HepG2 (cell line): ENCODE measurements around the gene ZNF117. TPM values are rescaled to one million over a fixed set of nuclear protein-coding genes. Genes with fewer than 3 reads are reported as not detected.

Source experiments
- CENPX ChIP-seq: sonication (generic); formaldehyde crosslinking; IDR thresholded peaks from 2 replicates; pipeline ENCODE4 v1.9.0; 2021; ENCODE audit warnings: mild to moderate bottlenecking, missing genetic modification reagents, moderate library complexity
- EED ChIP-seq: sonication (generic); formaldehyde crosslinking; IDR thresholded peaks from 2 replicates; pipeline ENCODE4 v1.5.0; 2020; ENCODE audit warnings: mild to moderate bottlenecking, missing genetic modification reagents
- GTF3A ChIP-seq: sonication (generic); formaldehyde crosslinking; conservative IDR thresholded peaks from 2 replicates; pipeline ENCODE4 v1.4.0; 2020; ENCODE audit warnings: mild to moderate bottlenecking, missing genetic modification reagents
- HOXA3 ChIP-seq: sonication (generic); formaldehyde crosslinking; IDR thresholded peaks from 2 replicates; pipeline ENCODE4 v1.5.0; 2020; ENCODE audit warnings: missing genetic modification reagents
- HOXA9 ChIP-seq: sonication (generic); formaldehyde crosslinking; IDR thresholded peaks from 2 replicates; pipeline ENCODE4 v1.8.1; 2022; ENCODE audit warnings: missing genetic modification reagents, mild to moderate bottlenecking, moderate library complexity, borderline replicate concordance
- JDP2 ChIP-seq: sonication (generic); formaldehyde crosslinking; IDR thresholded peaks from 2 replicates; pipeline ENCODE4 v1.8.1; 2022; ENCODE audit warnings: missing genetic modification reagents, borderline replicate concordance
- MAFF ChIP-seq: IDR thresholded peaks from 2 replicates; pipeline ENCODE4 v1.6.1; 2011; ENCODE audit warnings: low read depth, low read length, improper control_type of control experiment
- MAZ ChIP-seq, 2 experiments: sonication (generic) in 1 of 2; formaldehyde crosslinking in 1 of 2; IDR thresholded peaks; 2 replicates each; pipeline versions ENCODE4 v1.5.0 to v1.6.1; 2012 to 2020; ENCODE audit warnings: low read depth in 2 of 2, mild to moderate bottlenecking in 2 of 2, borderline replicate concordance in 1 of 2, improper control_type of control experiment in 1 of 2, low read length in 1 of 2, missing genetic modification reagents in 1 of 2, moderate library complexity in 1 of 2
- MBD4 ChIP-seq: IDR thresholded peaks from 2 replicates; pipeline ENCODE4 v1.6.1; 2012; ENCODE audit warnings: low read length, inconsistent platforms, borderline replicate concordance
- NFE2L2 ChIP-seq: fragments of 150-350 bp; IDR thresholded peaks from 2 replicates; pipeline ENCODE4 v1.6.1; 2014; ENCODE audit warnings: low read length
- NR1H2 ChIP-seq: sonication (generic); formaldehyde crosslinking; IDR thresholded peaks from 2 replicates; pipeline ENCODE4 v1.8.1; 2022; ENCODE audit warnings: low read depth, missing genetic modification reagents, borderline replicate concordance
- RORA ChIP-seq: sonication (generic); formaldehyde crosslinking; IDR thresholded peaks from 2 replicates; pipeline ENCODE4 v1.5.0; 2020; ENCODE audit warnings: mild to moderate bottlenecking, missing genetic modification reagents, moderate library complexity
- SP4 ChIP-seq: sonication (generic); formaldehyde crosslinking; IDR thresholded peaks from 2 replicates; pipeline ENCODE4 v1.8.1; 2023; ENCODE audit warnings: mild to moderate bottlenecking, missing genetic modification reagents
- STAT5B ChIP-seq: sonication (generic); formaldehyde crosslinking; IDR thresholded peaks from 2 replicates; pipeline ENCODE4 v1.4.0; 2020; ENCODE audit warnings: missing genetic modification reagents
- YY1 ChIP-seq: IDR thresholded peaks from 2 replicates; pipeline ENCODE4 v1.6.1; 2011; ENCODE audit warnings: low read length, low read depth, moderate library complexity, mild to moderate bottlenecking; ENCODE audit not compliant: insufficient read depth, insufficient replicate concordance
- ZKSCAN5 ChIP-seq: sonication (generic); formaldehyde crosslinking; IDR thresholded peaks from 2 replicates; pipeline ENCODE4 v1.5.1; 2020; ENCODE audit warnings: mild to moderate bottlenecking, missing genetic modification reagents
- ZNF460 ChIP-seq: sonication (generic); formaldehyde crosslinking; IDR thresholded peaks from 2 replicates; pipeline ENCODE4 v1.5.1; 2020; ENCODE audit warnings: missing genetic modification reagents, mild to moderate bottlenecking, borderline replicate concordance
- ZNF792 ChIP-seq: IDR thresholded peaks from 2 replicates; pipeline ENCODE4 v1.6.1; 2016
- ZNF850 ChIP-seq: sonication (generic); formaldehyde crosslinking; conservative IDR thresholded peaks from 2 replicates; pipeline ENCODE4 v1.9.0; 2021; ENCODE audit warnings: mild to moderate bottlenecking, missing genetic modification reagents
- ZSCAN21 ChIP-seq: sonication (generic); formaldehyde crosslinking; IDR thresholded peaks from 2 replicates; pipeline ENCODE4 v1.8.0; 2022; ENCODE audit warnings: mild to moderate bottlenecking, missing genetic modification reagents, moderate library complexity, borderline replicate concordance
- polyA plus RNA-seq, 8 experiments: library from polyadenylated mRNA; depleted of rRNA in 3 of 8; stranded (reverse) in 7 of 8; unstranded in 1 of 8; fragments of >200 nt; fragmentation: Illumina TruSeq in 4 of 8; extraction: Trizol in 4 of 8; gene quantifications; 2 replicates each; pipeline versions ENCODE4 v1.2.1 to v1.2.3, GENCODE V29; 2011 to 2016; ENCODE audit warnings: low read depth in 4 of 8, missing spikeins in 1 of 8, mixed read lengths in 1 of 8; ENCODE audit not compliant: insufficient read depth in 1 of 8
- total RNA-seq, 5 experiments: library from RNA; depleted of rRNA; stranded (reverse); fragments of >200 nt; fragmentation: Illumina TruSeq; extraction: Trizol; gene quantifications; 2 replicates each; pipeline ENCODE4 v1.2.3, GENCODE V29; 2016; ENCODE audit warnings: low read depth in 1 of 5
- TF ChIP-seq, protein P1 (sequence below): sonication (generic); formaldehyde crosslinking; IDR thresholded peaks from 2 replicates; pipeline ENCODE4 v1.4.0; 2020; ENCODE audit warnings: missing genetic modification reagents
- TF ChIP-seq, protein P2 (sequence below): sonication (generic); formaldehyde crosslinking; IDR thresholded peaks from 2 replicates; pipeline ENCODE4 v1.5.0; 2020; ENCODE audit warnings: missing genetic modification reagents
- TF ChIP-seq, protein P3 (sequence below): sonication (generic); formaldehyde crosslinking; IDR thresholded peaks from 2 replicates; pipeline ENCODE4 v1.4.0; 2020; ENCODE audit warnings: missing genetic modification reagents
- TF ChIP-seq, protein P4 (sequence below): sonication (generic); formaldehyde crosslinking; IDR thresholded peaks from 2 replicates; pipeline ENCODE4 v1.4.0; 2020; ENCODE audit warnings: missing genetic modification reagents

ZNF117 gene
- total and polyA plus RNA-seq, 2 of the 13 experiments (the other 11 are each of a cell fraction or from before 2014, with no cell fraction given): 6.6 to 20.0 TPM

DNA sequence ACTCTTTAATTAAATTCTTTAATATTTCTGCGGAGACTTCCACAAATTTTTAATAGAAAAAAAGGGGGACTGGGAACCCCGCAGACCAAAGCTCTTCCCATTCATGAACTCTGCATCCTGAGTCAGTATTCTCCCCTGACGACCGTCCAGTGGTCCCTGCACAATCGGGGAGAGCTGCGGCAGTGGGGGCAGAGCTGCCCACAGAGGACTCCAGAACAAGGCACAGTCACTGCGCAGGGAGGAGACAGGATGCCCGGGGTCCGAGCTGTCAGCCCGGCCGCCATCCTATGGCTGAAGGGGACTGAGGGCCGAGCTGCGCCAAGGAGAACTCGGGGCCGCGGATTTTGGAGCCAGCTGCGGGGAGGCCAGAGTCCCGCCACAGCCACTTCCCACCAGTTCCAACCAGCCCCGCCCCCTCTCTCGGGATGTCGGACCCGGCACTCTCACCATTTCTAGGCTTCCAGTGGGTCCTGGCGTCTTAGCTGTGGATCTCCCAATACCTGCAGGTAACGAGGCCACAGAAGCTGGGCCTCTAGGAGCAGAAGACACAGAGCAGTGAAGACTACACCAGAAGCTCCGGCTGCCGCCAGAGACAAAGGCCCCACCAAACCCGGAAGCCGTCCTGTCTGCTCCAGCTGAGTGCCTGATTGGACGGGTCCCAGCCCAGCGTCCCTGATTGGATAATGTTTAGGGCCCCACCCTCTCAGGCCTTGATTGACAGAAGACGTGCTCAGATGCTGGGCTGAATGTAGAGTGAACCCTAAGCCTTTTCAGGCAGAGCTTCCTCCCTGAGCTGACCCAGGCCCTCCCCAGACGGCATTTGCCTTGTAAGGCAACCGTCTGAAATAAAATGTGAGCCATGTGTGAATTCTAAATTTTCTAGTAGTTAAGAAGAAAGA, 15.5 kb upstream of the ZNF117 start, which contains the start of gene ERV3-1 (continued):
- TF ChIP-seq, protein P1, sequence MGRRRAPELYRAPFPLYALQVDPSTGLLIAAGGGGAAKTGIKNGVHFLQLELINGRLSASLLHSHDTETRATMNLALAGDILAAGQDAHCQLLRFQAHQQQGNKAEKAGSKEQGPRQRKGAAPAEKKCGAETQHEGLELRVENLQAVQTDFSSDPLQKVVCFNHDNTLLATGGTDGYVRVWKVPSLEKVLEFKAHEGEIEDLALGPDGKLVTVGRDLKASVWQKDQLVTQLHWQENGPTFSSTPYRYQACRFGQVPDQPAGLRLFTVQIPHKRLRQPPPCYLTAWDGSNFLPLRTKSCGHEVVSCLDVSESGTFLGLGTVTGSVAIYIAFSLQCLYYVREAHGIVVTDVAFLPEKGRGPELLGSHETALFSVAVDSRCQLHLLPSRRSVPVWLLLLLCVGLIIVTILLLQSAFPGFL (CRISPR knock-in tag): no peak
- TF ChIP-seq HOXA9: no peak
- TF ChIP-seq EED: peak; percentile 83
- no peak for TF ChIP-seq RORA
- TF ChIP-seq, protein P2, sequence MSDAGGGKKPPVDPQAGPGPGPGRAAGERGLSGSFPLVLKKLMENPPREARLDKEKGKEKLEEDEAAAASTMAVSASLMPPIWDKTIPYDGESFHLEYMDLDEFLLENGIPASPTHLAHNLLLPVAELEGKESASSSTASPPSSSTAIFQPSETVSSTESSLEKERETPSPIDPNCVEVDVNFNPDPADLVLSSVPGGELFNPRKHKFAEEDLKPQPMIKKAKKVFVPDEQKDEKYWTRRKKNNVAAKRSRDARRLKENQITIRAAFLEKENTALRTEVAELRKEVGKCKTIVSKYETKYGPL (CRISPR knock-in tag): peak; percentile 63; the same call in 1 of the 2 replicates
- no peak for TF ChIP-seq NFE2L2
- TF ChIP-seq ZNF460 (CRISPR knock-in tag): no peak
- TF ChIP-seq MAZ (IDR thresholded peaks at IDR 0.05; ENCODE audit: borderline replicate concordance, low read depth, low read length): no peak
- TF ChIP-seq MAZ (CRISPR knock-in tag; IDR thresholded peaks at IDR 0.05; ENCODE audit: low read depth): peak; percentile 76
- no peak for TF ChIP-seq YY1
- TF ChIP-seq MBD4: no peak
- peak; percentile 51; the same call in 1 of the 2 replicates for TF ChIP-seq STAT5B (CRISPR knock-in tag)
- TF ChIP-seq ZNF850 (CRISPR knock-in tag): no peak
- peak; percentile 83 for TF ChIP-seq ZSCAN21 (CRISPR knock-in tag)
- TF ChIP-seq, protein P3, sequence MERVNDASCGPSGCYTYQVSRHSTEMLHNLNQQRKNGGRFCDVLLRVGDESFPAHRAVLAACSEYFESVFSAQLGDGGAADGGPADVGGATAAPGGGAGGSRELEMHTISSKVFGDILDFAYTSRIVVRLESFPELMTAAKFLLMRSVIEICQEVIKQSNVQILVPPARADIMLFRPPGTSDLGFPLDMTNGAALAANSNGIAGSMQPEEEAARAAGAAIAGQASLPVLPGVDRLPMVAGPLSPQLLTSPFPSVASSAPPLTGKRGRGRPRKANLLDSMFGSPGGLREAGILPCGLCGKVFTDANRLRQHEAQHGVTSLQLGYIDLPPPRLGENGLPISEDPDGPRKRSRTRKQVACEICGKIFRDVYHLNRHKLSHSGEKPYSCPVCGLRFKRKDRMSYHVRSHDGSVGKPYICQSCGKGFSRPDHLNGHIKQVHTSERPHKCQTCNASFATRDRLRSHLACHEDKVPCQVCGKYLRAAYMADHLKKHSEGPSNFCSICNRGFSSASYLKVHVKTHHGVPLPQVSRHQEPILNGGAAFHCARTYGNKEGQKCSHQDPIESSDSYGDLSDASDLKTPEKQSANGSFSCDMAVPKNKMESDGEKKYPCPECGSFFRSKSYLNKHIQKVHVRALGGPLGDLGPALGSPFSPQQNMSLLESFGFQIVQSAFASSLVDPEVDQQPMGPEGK (CRISPR knock-in tag): no peak; the same call in 1 of the 2 replicates
- TF ChIP-seq SP4: peak; percentile 79
- TF ChIP-seq MAFF: no peak
- TF ChIP-seq HOXA3: no peak; the same call in none of the 2 replicates
- TF ChIP-seq, protein P4, sequence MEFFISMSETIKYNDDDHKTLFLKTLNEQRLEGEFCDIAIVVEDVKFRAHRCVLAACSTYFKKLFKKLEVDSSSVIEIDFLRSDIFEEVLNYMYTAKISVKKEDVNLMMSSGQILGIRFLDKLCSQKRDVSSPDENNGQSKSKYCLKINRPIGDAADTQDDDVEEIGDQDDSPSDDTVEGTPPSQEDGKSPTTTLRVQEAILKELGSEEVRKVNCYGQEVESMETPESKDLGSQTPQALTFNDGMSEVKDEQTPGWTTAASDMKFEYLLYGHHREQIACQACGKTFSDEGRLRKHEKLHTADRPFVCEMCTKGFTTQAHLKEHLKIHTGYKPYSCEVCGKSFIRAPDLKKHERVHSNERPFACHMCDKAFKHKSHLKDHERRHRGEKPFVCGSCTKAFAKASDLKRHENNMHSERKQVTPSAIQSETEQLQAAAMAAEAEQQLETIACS (CRISPR knock-in tag): no peak
- no peak for TF ChIP-seq JDP2 (CRISPR knock-in tag)
- no peak; the same call in 1 of the 2 replicates for TF ChIP-seq GTF3A (CRISPR knock-in tag)
- TF ChIP-seq NR1H2: no peak
- no peak for TF ChIP-seq ZNF792
- TF ChIP-seq CENPX (CRISPR knock-in tag): no peak
- no peak for TF ChIP-seq ZKSCAN5 (CRISPR knock-in tag)
